PC-9 (cell line): ENCODE data around the gene HGF. TPM values are rescaled to one million over a fixed set of nuclear protein-coding genes. Genes with fewer than 3 reads are reported as not detected.

Source experiments
- BruUV-seq: library from RNA; stranded (reverse); fragments of 400-500 nt; replicated peaks from 2 replicates; lab custom pipeline; 2021; lab: Mats Ljungman, UMichigan
- CTCF ChIA-PET: fragments of 300-600 bp; sonication (Branson Sonifier 250); formaldehyde crosslinking; loops from one replicate; lab custom pipeline; 2022; ENCODE audit warnings: antibody characterized with exemption; lab: Charles Lee
- POLR2A ChIA-PET: fragments of 300-600 bp; sonication (Branson Sonifier 250); formaldehyde crosslinking; loops from one replicate; lab custom pipeline; 2022; ENCODE audit warnings: antibody characterized with exemption; ENCODE audit not compliant: unreplicated experiment; lab: Charles Lee
- DNase-seq, 2 experiments: peaks; one replicate each; pipeline versions ENCODE4 v3.0.0 to v3.0.0-alpha.2; 2015 to 2022; ENCODE audit warnings: mixed read lengths in 1 of 2
- H2AFZ ChIP-seq: fragments of 200-600 bp; sonication (generic); 2 replicates; pipeline ENCODE4 v1.8.1; 2017; ENCODE audit warnings: antibody characterized with exemption
- H3F3A ChIP-seq: fragments of 200-600 bp; sonication (generic); 2 replicates; pipeline ENCODE4 v1.8.1; 2017; ENCODE audit warnings: antibody characterized with exemption, mild to moderate bottlenecking, low read depth; ENCODE audit not compliant: insufficient read depth
- H3K27ac ChIP-seq: fragments of 200-600 bp; sonication (generic); 2 replicates; pipeline ENCODE4 v1.6.1; 2016; ENCODE audit warnings: mixed run types
- H3K27me3 ChIP-seq: fragments of 200-600 bp; sonication (generic); 2 replicates; pipeline ENCODE4 v1.6.1; 2016; ENCODE audit warnings: low read depth, mixed run types; ENCODE audit not compliant: insufficient read depth
- H3K36me3 ChIP-seq: fragments of 200-600 bp; sonication (generic); 2 replicates; pipeline ENCODE4 v1.6.1; 2016; ENCODE audit warnings: low read depth, mixed run types
- H3K4me1 ChIP-seq: fragments of 200-600 bp; sonication (generic); replicated peaks from 2 replicates; pipeline ENCODE4 v1.6.1; 2016; ENCODE audit warnings: mixed run types; ENCODE audit not compliant: insufficient read depth
- H3K4me2 ChIP-seq: fragments of 200-600 bp; sonication (generic); 2 replicates; pipeline ENCODE4 v1.6.1; 2017; ENCODE audit warnings: mixed run types
- H3K4me3 ChIP-seq: fragments of 200-600 bp; sonication (generic); 2 replicates; pipeline ENCODE4 v1.6.1; 2016; ENCODE audit warnings: mixed run types
- H3K79me2 ChIP-seq: fragments of 200-600 bp; sonication (generic); 2 replicates; pipeline ENCODE4 v1.6.1; 2017; ENCODE audit warnings: low read depth, mixed run types
- H3K9me2 ChIP-seq: fragments of 200-600 bp; sonication (generic); 2 replicates; pipeline ENCODE4 v1.8.1; 2017; ENCODE audit warnings: mild to moderate bottlenecking; ENCODE audit not compliant: insufficient read depth
- H3K9me3 ChIP-seq: fragments of 200-600 bp; sonication (generic); 2 replicates; pipeline ENCODE4 v1.8.1; 2016; ENCODE audit warnings: low read depth; ENCODE audit not compliant: insufficient read depth
- H4K20me1 ChIP-seq: fragments of 200-600 bp; sonication (generic); 2 replicates; pipeline ENCODE4 v1.8.1; 2017; ENCODE audit not compliant: insufficient read depth
- CTCF ChIP-seq: fragments of 200-600 bp; sonication (generic); conservative IDR thresholded peaks from 2 replicates; pipeline ENCODE4 v1.6.1; 2017; ENCODE audit warnings: mixed run types, antibody characterized with exemption, mild to moderate bottlenecking, moderate library complexity
- EZH2 ChIP-seq: fragments of 200-600 bp; sonication (generic); IDR thresholded peaks from 2 replicates; pipeline ENCODE4 v1.8.0; 2017; ENCODE audit warnings: antibody characterized with exemption, low read depth
- intact Hi-C: fragments of 100-400 bp; cut with micrococcal nuclease; formaldehyde crosslinking; loops from one replicate; pipeline ENCODE4 v1.10.0; 2022; ENCODE audit not compliant: unreplicated experiment
- total RNA-seq: library from RNA; stranded (reverse); gene quantifications from 2 replicates; pipeline ENCODE4 v1.2.3, GENCODE V29; 2021

Gene HGF
- total RNA-seq, 1 experiment from 2014 or later = not detected

- no peak overlapping the region for H3K4me2 ChIP-seq
- no TSS peak for BruUV-seq
- no peak overlapping the region for H2AFZ ChIP-seq
- ChIA-PET POLR2A (no interaction called here), CTCF (no interaction called here)
- DNase-seq = no peak
- H3F3A ChIP-seq = no peaks in the 10 kb centered on the region
- H3K79me2 ChIP-seq = no peaks in the 10 kb centered on the region
- no peak overlapping the region for H3K27ac ChIP-seq
- H3K4me3 ChIP-seq = no peak overlapping the region
- no peaks in the 10 kb centered on the region for H3K4me1 ChIP-seq
- TF ChIP-seq CTCF (no peak), EZH2 (no peak)
- H3K9me3 ChIP-seq = no peaks in the 10 kb centered on the region
- intact Hi-C loops = no loop called here
- no peaks in the 10 kb centered on the region for H4K20me1 ChIP-seq
- no peaks in the 10 kb centered on the region for H3K9me2 ChIP-seq
- H3K27me3 ChIP-seq = no peaks in the 10 kb centered on the region
- no peaks in the 10 kb centered on the region for H3K36me3 ChIP-seq
Measured at GRCh38 chr7:81767926-81768325, 1.9 kb downstream of the HGF start.

GRCh38 chr7:81761821-81762220 is 8.0 kb downstream of the HGF start:
- Histone ChIP-seq H3K9me3 (no peaks in the 10 kb centered on the region), H2AFZ (no peak overlapping the region), H3K4me1 (no peaks in the 10 kb centered on the region), H3K27ac (no peak overlapping the region), H3K9me2 (no peaks in the 10 kb centered on the region), H3K36me3 (no peaks in the 10 kb centered on the region), H4K20me1 (no peaks in the 10 kb centered on the region), H3K79me2 (no peaks in the 10 kb centered on the region), H3K27me3 (no peaks in the 10 kb centered on the region), H3K4me2 (no peak overlapping the region), H3K4me3 (no peak overlapping the region), H3F3A (no peaks in the 10 kb centered on the region)
- intact Hi-C loops = no loop called here
- BruUV-seq = no TSS peak
- ChIA-PET CTCF (no interaction called here), POLR2A (no interaction called here)
- TF ChIP-seq EZH2 (no peak), CTCF (no peak)
- DNase-seq = no peak

- no peak overlapping the region for H2AFZ ChIP-seq
- intact Hi-C loops = no loop called here
- CTCF ChIA-PET = no interaction called here
- TF ChIP-seq EZH2 (no peak), CTCF (no peak)
- no peak overlapping the region for H3K4me2 ChIP-seq
- H3K27me3 ChIP-seq = no peaks in the 10 kb centered on the region
- no peak for DNase-seq
- POLR2A ChIA-PET = no interaction called here
- no peaks in the 10 kb centered on the region for H3K9me3 ChIP-seq
- no TSS peak for BruUV-seq
- no peaks in the 10 kb centered on the region for H4K20me1 ChIP-seq
- H3K4me3 ChIP-seq = no peak overlapping the region
- H3K79me2 ChIP-seq = no peaks in the 10 kb centered on the region
- no peak overlapping the region for H3K27ac ChIP-seq
- H3F3A ChIP-seq = no peaks in the 10 kb centered on the region
- H3K36me3 ChIP-seq = no peaks in the 10 kb centered on the region
- H3K9me2 ChIP-seq = no peaks in the 10 kb centered on the region
- H3K4me1 ChIP-seq = no peaks in the 10 kb centered on the region
Measured at GRCh38 chr7:81761031-81761430, 8.8 kb downstream of the HGF start.
